ENCODE measurements around the gene TLK2.
"Not testable (repeated sequence)": the region's sequence is repeated elsewhere in the genome, so short reads cannot be mapped to it uniquely, and the experiment has no call there.

Gene TLK2

GRCh38 chr17:62493049-62493655 lies 14.5 kb downstream of the TLK2 start:
- not testable (repeated sequence) for DNase-seq

- DNase-seq = not testable (repeated sequence)
Observed at GRCh38 chr17:62494073-62494472, 15.4 kb downstream of the TLK2 start.

- not testable (repeated sequence) for DNase-seq
Observed at GRCh38 chr17:62496344-62496743, 17.7 kb downstream of the TLK2 start.

DNA sequence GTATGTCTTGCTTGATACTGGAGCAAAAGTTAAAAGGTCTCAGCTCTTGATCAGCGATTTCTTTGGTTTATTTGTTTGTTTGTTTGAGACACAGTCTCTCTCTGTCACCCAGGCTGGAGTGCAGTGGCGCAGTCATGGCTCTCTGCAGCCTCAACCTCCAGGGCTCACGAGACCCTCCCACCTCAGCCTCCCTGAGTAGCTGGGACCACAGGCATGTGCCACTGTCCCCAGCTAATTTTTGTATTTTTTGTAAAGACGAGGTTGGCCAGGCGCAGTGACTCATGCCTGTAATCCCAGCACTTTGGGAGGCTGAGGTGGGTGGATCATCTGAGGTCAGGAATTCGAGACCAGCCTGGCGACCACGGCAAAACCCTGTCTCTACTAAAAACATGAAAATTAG lies 20.2 kb downstream of the TLK2 start:
- not testable (repeated sequence) for DNase-seq

DNA sequence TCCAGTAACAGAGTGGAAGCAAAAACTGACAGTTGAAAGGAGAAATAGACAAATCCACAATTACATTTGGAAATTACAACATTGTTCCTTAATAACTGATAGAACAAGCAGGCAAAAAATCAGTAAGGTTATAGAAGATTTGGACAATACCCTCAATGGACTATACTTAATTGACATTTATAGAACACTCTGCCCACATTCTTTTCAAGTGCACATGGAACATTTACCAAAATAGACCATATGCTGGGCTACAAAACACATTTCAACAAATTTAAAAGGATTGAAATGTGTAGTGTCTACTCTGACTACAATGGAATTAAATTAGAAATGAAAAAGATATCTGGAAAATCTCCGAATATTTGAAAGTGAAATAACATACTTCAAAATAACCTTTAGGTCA lies 21.8 kb downstream of the TLK2 start:
- DNase-seq = not testable (repeated sequence)

DNA sequence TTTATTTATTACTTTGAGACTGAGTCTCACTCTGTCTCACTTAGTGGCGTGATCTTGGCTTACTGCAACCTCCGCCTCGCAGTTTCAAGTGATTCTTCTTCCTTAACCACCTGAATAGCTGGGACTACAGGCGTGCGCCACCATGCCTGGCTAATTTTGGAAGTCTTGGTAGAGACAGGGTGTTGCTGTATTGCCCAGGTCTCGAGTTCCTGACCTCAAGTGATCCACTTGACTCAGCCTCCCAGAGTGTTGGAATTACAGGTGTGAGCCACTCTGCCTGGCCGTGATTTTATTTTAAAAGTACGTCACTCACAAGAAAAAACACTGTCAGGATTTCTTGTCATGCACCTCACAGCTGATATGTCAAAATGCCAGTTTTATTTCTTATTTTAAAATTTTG lies 26.2 kb downstream of the TLK2 start:
- not testable (repeated sequence) for DNase-seq

DNA sequence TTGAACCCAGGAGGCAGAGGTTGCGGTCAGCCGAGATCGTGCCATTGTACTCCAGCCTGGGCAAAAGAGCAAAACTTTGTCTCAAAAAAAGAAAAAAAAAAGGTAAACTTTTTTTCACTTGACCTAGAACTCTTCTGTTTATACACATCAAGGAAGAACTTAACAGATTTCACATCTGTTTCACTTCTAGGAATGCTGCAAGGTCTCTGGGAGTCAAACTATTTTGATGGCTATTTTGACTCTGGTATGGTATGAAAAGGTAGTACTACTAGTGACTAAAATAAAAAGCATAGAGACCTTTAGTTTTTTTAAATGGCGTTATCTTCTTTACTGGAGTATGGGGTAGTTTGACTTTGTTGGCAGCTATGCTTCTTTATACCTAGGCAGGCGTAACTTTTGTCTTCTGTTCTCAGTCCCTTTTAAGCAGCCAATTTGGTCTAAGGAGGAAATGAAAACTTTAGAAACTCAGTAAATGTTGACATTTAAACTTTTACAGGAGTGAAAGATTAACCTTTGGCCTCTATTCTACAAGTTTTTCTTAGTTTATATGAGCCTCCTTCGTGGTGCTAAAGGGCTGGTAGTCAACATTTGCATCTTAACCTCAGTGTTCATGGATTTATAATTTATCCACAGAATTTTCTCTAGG lies 28.7 kb downstream of the TLK2 start:
- not testable (repeated sequence) for DNase-seq

- DNase-seq = not testable (repeated sequence)
Observed at GRCh38 chr17:62510247-62510819, 31.7 kb downstream of the TLK2 start.

DNA sequence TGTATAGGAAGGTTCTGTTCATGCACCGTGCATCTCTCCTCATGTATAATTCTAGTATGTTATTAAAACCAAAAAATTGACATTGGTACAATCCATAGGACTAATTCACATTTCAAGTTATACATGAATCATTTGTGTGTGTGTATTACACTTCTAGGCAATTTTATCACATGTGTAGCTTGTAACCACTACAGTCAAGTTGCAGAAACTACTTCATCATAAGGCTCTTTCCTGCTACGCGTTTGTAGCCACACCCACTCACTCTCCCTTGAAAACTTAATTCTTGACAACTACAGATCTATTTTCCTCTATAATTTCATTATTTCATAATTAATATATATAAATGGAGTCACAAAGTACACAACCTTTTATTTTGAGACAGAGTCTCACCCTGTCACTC lies 32.4 kb downstream of the TLK2 start:
- DNase-seq = not testable (repeated sequence)

DNA sequence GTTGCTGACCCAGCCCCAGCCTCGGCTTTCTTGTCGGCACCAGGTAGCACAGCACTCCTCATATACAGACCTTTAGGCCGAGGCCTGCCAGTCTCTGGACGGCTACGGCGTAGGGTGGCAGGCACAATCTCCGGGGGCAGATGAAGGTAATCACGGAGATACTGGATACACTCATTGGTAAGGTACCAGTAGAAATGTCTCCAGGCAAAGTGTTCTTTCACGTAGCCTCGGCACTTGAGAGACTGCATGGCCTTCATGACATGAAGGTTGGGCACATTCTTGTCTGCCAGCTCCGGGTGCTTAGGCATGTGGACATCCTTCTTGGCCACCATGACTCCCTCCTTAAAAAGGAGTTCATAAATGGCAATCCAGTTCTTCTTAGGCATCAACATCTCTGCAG lies 37.8 kb downstream of the TLK2 start:
- not testable (repeated sequence) for DNase-seq

GRCh38 chr17:62521295-62521694 lies 42.7 kb downstream of the TLK2 start:
- not testable (repeated sequence) for DNase-seq

DNA sequence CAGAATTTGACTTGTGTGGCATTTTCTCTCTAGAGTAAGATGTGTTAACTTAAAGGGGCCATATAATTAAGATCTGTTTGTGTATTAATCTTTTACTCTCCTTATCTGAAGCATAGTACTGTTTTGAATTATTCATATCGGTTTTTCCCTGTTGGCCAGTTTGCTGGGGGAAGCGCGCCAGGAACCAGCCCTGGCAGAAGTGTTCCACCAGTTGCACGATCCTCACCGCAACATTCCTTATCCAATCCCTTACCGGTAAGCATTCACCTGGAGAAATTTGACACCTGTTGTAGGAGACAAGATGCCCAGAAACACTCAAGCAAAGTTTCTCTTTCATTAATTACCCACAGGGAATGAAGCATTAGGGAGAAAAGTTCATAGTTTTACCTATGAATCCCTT lies 45.5 kb downstream of the TLK2 start:
- not testable (repeated sequence) for DNase-seq

- DNase-seq = not testable (repeated sequence)
Observed at GRCh38 chr17:62525317-62525716, 46.7 kb downstream of the TLK2 start.

DNA sequence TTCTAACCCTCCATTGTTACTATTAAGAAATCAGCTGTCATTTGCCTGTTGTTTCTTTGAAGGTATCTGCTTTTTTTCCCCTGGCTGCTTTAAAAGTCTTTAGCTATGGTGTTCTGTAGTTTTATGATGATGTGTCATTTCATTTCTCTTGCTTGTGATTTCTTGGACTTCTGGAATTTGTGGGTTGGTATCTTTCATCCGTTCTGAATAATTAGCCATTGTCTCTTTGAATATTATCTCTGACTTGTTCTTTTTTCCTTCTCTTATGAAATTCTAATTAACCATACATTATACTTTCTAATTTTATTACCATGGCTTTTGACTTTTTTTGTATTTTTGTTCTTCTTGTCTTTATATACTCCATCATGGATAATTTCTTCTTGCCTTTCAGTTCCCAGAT lies 52.3 kb downstream of the TLK2 start:
- DNase-seq = not testable (repeated sequence)

DNA sequence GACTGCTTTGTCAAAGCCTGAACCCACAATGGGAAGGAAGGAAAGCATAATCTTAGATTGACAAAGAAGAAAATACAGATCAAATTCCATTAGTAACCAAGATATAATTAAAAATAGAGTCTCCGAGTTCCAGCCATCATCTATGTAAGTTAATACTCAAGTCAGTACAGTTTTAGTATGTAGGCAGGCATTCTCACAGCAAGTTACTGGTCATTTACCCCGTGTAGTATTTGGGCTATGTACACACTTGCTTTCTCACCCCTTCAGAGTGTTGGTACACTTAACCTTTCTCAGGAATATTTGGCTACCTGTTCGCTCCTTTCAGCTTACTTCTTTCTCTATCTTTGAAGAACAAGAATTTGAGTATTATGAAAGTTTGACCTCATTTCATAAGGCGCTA lies 57.9 kb downstream of the TLK2 start:
- not testable (repeated sequence) for DNase-seq

DNA sequence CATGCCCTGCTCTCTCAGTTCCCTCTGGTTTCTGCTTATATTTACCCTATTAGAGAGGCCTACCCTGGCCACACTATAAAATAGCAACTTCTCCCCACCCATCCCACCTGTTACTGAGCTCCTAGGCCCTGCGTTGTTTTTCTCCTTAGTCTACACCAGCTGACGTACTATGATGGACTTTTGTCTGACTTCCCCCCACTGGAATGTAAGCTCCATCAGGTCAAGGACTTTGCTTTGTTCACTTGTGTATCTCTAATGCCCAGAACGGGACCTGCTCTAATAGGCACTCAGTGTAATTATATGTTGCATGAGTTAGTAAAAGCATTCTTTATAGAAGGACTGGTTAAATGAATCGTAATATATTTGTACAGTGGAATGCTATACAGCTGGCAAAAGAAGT lies 62.4 kb downstream of the TLK2 start:
- not testable (repeated sequence) for DNase-seq

- DNase-seq = not testable (repeated sequence)
Observed at GRCh38 chr17:62543278-62543775, 64.7 kb downstream of the TLK2 start.

DNA sequence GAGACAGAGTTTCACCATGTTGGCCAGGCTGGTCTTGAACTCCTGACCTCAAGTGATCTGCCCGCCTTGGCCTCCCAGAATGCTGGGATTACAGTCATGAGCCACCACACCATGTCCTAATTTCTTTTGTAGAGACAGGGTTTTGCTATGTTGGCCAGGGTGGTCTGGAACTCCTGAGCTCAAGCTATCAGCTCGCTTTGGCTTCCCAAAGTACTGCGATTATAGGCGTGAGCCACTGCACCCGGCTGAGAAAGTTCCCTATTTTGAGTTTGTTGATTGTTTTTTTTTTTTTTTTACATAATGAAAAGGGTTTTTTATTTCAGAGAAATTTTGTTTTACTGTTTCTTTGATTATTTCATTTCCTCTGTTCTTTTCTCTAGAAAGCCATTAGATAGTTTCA lies 67.4 kb downstream of the TLK2 start:
- not testable (repeated sequence) for DNase-seq

DNA sequence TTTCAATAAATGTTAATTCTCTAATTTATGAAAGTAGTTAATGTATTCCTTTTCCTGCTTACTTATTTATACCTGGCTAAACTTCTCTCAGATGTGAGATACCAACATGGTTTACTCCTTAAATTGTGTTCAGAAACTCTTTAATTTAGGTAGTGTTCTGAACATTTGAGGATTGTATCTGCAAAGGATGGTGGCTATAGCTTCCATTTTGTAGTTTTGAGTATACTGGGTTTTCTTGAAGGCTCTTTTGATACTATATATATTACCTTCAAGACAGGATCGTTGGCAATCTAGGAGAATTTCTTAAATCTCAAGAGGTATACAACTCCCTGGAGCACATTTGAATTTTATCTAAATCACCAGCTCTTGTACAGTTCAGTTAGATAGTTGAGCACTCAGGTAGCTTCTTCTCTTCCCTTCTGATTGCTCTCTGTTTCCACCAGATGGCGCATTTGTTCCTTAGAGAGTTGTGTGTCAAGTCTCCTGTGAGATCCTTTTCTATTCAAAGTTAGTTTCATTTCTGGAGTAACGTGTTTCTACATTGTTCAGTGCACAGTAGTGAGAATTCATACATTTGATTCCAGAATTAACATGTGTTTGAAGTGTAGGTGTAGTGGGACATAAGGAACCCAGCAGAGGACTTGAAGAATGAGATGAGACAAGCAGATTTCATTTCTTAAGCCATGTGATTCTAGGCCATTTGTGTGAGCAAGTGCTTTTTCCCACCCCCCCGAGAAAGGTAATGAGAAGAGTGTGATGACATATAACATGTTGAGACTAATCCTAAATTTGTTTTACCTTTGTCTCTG lies 74.4 kb downstream of the TLK2 start:
- peak; percentile 35 for DNase-seq

- not testable (repeated sequence) for DNase-seq
Observed at GRCh38 chr17:62557532-62557931, 78.9 kb downstream of the TLK2 start.

DNA sequence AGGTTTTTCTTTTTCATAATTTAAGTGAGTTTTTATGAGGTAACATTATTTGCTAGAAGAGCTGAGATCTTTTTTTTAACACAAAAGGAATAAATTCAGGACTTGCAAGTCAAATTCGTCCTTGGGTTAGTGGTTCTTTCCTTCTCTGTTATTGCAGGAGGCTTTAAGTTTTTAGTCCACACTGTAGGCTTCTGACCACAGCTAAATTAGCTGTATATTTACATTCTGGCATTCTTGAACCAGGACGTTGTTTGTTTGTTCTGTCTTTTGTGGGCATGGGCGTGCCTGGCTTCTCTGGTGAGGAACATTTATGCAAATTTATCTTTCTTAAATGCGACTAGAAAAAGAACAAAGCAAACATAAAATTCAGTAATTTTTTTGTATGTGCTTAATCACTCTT lies 80.3 kb downstream of the TLK2 start:
- not testable (repeated sequence) for DNase-seq

- DNase-seq = not testable (repeated sequence)
Observed at GRCh38 chr17:62560971-62561370, 82.3 kb downstream of the TLK2 start.

DNA sequence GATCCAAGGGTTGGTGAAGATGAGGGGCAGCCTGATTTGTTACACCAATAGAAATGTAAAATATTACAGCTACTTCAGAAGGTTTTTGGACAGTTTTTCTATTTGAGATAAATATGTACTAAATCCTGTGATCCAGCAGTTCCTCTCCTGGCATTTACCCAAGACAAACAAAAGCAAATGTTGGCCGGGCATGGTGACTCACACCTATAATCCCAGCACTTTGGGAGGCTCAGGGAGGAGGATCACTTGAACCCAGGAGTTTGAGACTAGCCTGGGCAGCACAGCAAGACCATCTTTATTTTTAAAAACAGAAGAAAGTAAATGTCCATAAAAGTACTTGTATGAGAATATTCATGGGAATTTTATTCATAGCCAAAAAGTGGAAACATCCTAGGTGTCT lies 84.0 kb downstream of the TLK2 start:
- DNase-seq = no peak
